HepG2 (cell line): ENCODE results near the gene CHMP2B. TPM values are rescaled to one million over a fixed set of nuclear protein-coding genes. Genes with fewer than 3 reads are reported as not detected.
A peak's percentile ranks its signal among the peaks of the same experiment; 100 is the strongest.

Experiments
- CBX1 ChIP-seq: IDR thresholded peaks from one replicate; pipeline ENCODE4 v1.6.1; 2016; ENCODE audit warnings: antibody characterized with exemption, low read depth
- CHD2 ChIP-seq: IDR thresholded peaks from 2 replicates; pipeline ENCODE4 v1.6.1; 2011; ENCODE audit warnings: low read depth, low read length, improper control_type of control experiment
- ELF3 ChIP-seq: IDR thresholded peaks from 2 replicates; pipeline ENCODE4 v1.6.1; 2016; ENCODE audit warnings: missing genetic modification reagents, missing compliant biosample characterization
- ETV5 ChIP-seq: IDR thresholded peaks from 2 replicates; pipeline ENCODE4 v1.6.1; 2018; ENCODE audit warnings: missing biosample characterization, missing genetic modification reagents, inconsistent platforms, borderline replicate concordance
- FIP1L1 ChIP-seq: fragments of 200-400 bp; formaldehyde crosslinking; IDR thresholded peaks from 2 replicates; pipeline ENCODE4 v1.6.1; 2018; ENCODE audit warnings: low read depth, mild to moderate bottlenecking, low read length, moderate library complexity, borderline replicate concordance; ENCODE audit not compliant: insufficient read depth
- FOSL1 ChIP-seq: sonication (generic); formaldehyde crosslinking; IDR thresholded peaks from 2 replicates; pipeline ENCODE4 v1.9.0; 2021; ENCODE audit warnings: missing genetic modification reagents, borderline replicate concordance
- HDAC1 ChIP-seq: sonication (generic); formaldehyde crosslinking; IDR thresholded peaks from 2 replicates; pipeline ENCODE4 v1.5.1; 2020; ENCODE audit warnings: mild to moderate bottlenecking, missing genetic modification reagents
- HDAC6 ChIP-seq: fragments of 200-600 bp; sonication (generic); IDR thresholded peaks from 2 replicates; pipeline ENCODE4 v1.7.0; 2017; ENCODE audit warnings: mild to moderate bottlenecking, antibody characterized with exemption, low read length, low read depth
- HNF4A ChIP-seq: sonication (generic); formaldehyde crosslinking; IDR thresholded peaks from 2 replicates; pipeline ENCODE4 v1.4.0; 2020; ENCODE audit warnings: missing genetic modification reagents
- JARID2 ChIP-seq: sonication (generic); formaldehyde crosslinking; IDR thresholded peaks from 2 replicates; pipeline ENCODE4 v1.8.1; 2023; ENCODE audit warnings: missing genetic modification reagents, inconsistent platforms; ENCODE audit not compliant: insufficient replicate concordance
- JDP2 ChIP-seq: sonication (generic); formaldehyde crosslinking; IDR thresholded peaks from 2 replicates; pipeline ENCODE4 v1.8.1; 2022; ENCODE audit warnings: missing genetic modification reagents, borderline replicate concordance
- KDM4B ChIP-seq: sonication (generic); formaldehyde crosslinking; IDR thresholded peaks from 2 replicates; pipeline ENCODE4 v1.4.0; 2020; ENCODE audit warnings: missing genetic modification reagents
- MNT ChIP-seq: fragments of 450-650 bp; IDR thresholded peaks from 2 replicates; pipeline ENCODE4 v1.6.1; 2016
- MTF1 ChIP-seq: sonication (generic); formaldehyde crosslinking; IDR thresholded peaks from 2 replicates; pipeline ENCODE4 v1.5.0; 2020; ENCODE audit warnings: missing genetic modification reagents
- POLR2A ChIP-seq, 2 experiments: IDR thresholded peaks; 2 replicates each; pipeline ENCODE4 v1.6.1; 2011; ENCODE audit warnings: low read depth in 2 of 2, low read length in 2 of 2, mild to moderate bottlenecking in 1 of 2, moderate library complexity in 1 of 2; ENCODE audit not compliant: insufficient read depth in 1 of 2
- PPARG ChIP-seq: conservative IDR thresholded peaks from 2 replicates; pipeline ENCODE4 v1.6.1; 2016; ENCODE audit warnings: missing biosample characterization, missing genetic modification reagents
- SCMH1 ChIP-seq: sonication (generic); formaldehyde crosslinking; IDR thresholded peaks from 2 replicates; pipeline ENCODE4 v1.9.0; 2021; ENCODE audit warnings: missing genetic modification reagents, mild to moderate bottlenecking, borderline replicate concordance
- TBX2 ChIP-seq: sonication (generic); formaldehyde crosslinking; IDR thresholded peaks from 2 replicates; pipeline ENCODE4 v1.5.0; 2020; ENCODE audit warnings: missing genetic modification reagents, mild to moderate bottlenecking, borderline replicate concordance
- XRCC5 ChIP-seq: fragments of 200-400 bp; formaldehyde crosslinking; optimal IDR thresholded peaks from 2 replicates; pipeline ENCODE3; 2017; ENCODE audit warnings: mild to moderate bottlenecking, low read length
- ZBTB7B ChIP-seq: sonication (generic); formaldehyde crosslinking; IDR thresholded peaks from 2 replicates; pipeline ENCODE4 v1.4.0; 2020; ENCODE audit warnings: missing genetic modification reagents
- ZMYM4 ChIP-seq: sonication (generic); formaldehyde crosslinking; IDR thresholded peaks from 2 replicates; pipeline ENCODE4 v1.8.1; 2023; ENCODE audit warnings: mild to moderate bottlenecking, missing genetic modification reagents
- ZNF562 ChIP-seq: sonication (generic); formaldehyde crosslinking; IDR thresholded peaks from 2 replicates; pipeline ENCODE4 v1.8.0; 2022; ENCODE audit warnings: missing genetic modification reagents, borderline replicate concordance
- ZNF598 ChIP-seq: sonication (generic); formaldehyde crosslinking; IDR thresholded peaks from 2 replicates; pipeline ENCODE4 v1.5.1; 2020; ENCODE audit warnings: mild to moderate bottlenecking, missing genetic modification reagents, borderline replicate concordance
- ZNF713 ChIP-seq: sonication (generic); formaldehyde crosslinking; IDR thresholded peaks from 2 replicates; pipeline ENCODE4 v1.4.0; 2020; ENCODE audit warnings: mild to moderate bottlenecking, missing genetic modification reagents
- ZNF772 ChIP-seq: sonication (generic); formaldehyde crosslinking; IDR thresholded peaks from 2 replicates; pipeline ENCODE4 v1.5.0; 2020; ENCODE audit warnings: mild to moderate bottlenecking, missing genetic modification reagents
- polyA plus RNA-seq, 8 experiments: library from polyadenylated mRNA; depleted of rRNA in 3 of 8; stranded (reverse) in 7 of 8; unstranded in 1 of 8; fragments of >200 nt; fragmentation: Illumina TruSeq in 4 of 8; extraction: Trizol in 4 of 8; gene quantifications; 2 replicates each; pipeline versions ENCODE4 v1.2.1 to v1.2.3, GENCODE V29; 2011 to 2016; ENCODE audit warnings: low read depth in 4 of 8, missing spikeins in 1 of 8, mixed read lengths in 1 of 8; ENCODE audit not compliant: insufficient read depth in 1 of 8
- total RNA-seq, 5 experiments: library from RNA; depleted of rRNA; stranded (reverse); fragments of >200 nt; fragmentation: Illumina TruSeq; extraction: Trizol; gene quantifications; 2 replicates each; pipeline ENCODE4 v1.2.3, GENCODE V29; 2016; ENCODE audit warnings: low read depth in 1 of 5
- TF ChIP-seq, protein P1 (sequence below): sonication (generic); formaldehyde crosslinking; conservative IDR thresholded peaks from 2 replicates; pipeline ENCODE4 v1.8.0; 2022; ENCODE audit warnings: mild to moderate bottlenecking, moderate library complexity, missing genetic modification reagents
- TF ChIP-seq, protein P2 (sequence below): sonication (generic); formaldehyde crosslinking; IDR thresholded peaks from 2 replicates; pipeline ENCODE4 v1.4.0; 2020; ENCODE audit warnings: missing genetic modification reagents, borderline replicate concordance

CHMP2B gene
- total and polyA plus RNA-seq, 2 of the 13 experiments (the other 11 are each of a cell fraction or from before 2014, with no cell fraction given): 6.9 to 33.5 TPM

DNA sequence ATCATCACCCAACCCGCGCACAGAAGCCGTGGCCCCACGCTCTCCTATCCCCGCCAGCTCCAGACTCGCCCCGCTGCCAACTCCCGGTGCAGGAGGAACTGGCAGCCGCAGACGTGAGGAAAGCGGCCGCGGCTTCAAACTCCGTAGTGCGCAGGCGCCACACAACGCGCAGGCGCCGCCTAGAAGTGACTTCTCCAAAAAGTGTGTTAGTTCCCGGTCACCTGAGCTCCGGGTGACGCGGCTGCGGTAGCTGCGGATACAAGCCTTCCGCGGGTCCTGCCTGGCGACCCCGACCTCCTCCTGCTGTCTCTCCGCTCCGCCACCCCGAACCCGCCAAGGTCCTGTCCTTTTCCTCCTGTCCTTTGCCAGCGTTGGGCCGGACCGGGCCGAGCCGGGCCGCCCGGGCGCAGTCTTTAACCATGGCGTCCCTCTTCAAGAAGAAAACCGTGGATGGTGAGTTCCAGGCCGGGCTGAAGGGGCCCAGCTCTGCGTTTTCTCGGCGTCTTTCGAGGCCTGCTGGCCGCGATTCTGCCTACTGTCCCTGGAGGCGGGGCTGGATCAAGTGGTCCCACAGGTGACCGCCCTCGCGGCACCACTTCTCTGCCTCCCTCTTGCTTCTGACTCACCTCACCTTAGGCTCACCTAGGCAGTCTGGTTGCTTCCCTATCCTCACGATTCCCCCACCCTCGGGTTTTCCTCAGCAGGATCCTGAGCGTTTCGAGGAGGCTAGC is at the start of gene CHMP2B (continued):
- TF ChIP-seq MNT (no peak), ZNF713 (CRISPR knock-in tag) (no peak), ZNF598 (no peak; the same call in 1 of the 2 replicates), FIP1L1 (no peak), CHD2 (0 out of 2 replicates have a peak, but pooled peaks have one; percentile 17), SCMH1 (no peak), ELF3 (CRISPR knock-in tag) (peak; percentile 65), CBX1 (no peak), MTF1 (CRISPR knock-in tag) (no peak), POLR2A (IDR thresholded peaks at IDR 0.05; ENCODE audit: insufficient read depth in 1 of 2, low read depth in 2 of 2, low read length in 2 of 2) (peak; percentile 76 to 85), PPARG (CRISPR knock-in tag) (peak; percentile 25; the same call in 1 of the 2 replicates), ZBTB7B (CRISPR knock-in tag) (no peak), HDAC1 (CRISPR knock-in tag) (peak; percentile 73), XRCC5 (peak; percentile 48), FOSL1 (CRISPR knock-in tag) (no peak), ETV5 (CRISPR knock-in tag) (no peak), KDM4B (CRISPR knock-in tag) (no peak), TBX2 (peak; percentile 52; the same call in 1 of the 2 replicates), JDP2 (CRISPR knock-in tag) (no peak), HNF4A (CRISPR knock-in tag) (no peak), HDAC6 (no peak), ZMYM4 (CRISPR knock-in tag) (peak; percentile 79; the same call in 1 of the 2 replicates), ZNF772 (CRISPR knock-in tag) (peak; percentile 42; the same call in 1 of the 2 replicates), ZNF562 (no peak), JARID2 (CRISPR knock-in tag) (peak; percentile 83)
- TF ChIP-seq, protein P1, sequence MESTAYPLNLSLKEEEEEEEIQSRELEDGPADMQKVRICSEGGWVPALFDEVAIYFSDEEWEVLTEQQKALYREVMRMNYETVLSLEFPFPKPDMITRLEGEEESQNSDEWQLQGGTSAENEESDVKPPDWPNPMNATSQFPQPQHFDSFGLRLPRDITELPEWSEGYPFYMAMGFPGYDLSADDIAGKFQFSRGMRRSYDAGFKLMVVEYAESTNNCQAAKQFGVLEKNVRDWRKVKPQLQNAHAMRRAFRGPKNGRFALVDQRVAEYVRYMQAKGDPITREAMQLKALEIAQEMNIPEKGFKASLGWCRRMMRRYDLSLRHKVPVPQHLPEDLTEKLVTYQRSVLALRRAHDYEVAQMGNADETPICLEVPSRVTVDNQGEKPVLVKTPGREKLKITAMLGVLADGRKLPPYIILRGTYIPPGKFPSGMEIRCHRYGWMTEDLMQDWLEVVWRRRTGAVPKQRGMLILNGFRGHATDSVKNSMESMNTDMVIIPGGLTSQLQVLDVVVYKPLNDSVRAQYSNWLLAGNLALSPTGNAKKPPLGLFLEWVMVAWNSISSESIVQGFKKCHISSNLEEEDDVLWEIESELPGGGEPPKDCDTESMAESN (CRISPR knock-in tag): peak; percentile 60; the same call in 1 of the 2 replicates
- TF ChIP-seq, protein P2, sequence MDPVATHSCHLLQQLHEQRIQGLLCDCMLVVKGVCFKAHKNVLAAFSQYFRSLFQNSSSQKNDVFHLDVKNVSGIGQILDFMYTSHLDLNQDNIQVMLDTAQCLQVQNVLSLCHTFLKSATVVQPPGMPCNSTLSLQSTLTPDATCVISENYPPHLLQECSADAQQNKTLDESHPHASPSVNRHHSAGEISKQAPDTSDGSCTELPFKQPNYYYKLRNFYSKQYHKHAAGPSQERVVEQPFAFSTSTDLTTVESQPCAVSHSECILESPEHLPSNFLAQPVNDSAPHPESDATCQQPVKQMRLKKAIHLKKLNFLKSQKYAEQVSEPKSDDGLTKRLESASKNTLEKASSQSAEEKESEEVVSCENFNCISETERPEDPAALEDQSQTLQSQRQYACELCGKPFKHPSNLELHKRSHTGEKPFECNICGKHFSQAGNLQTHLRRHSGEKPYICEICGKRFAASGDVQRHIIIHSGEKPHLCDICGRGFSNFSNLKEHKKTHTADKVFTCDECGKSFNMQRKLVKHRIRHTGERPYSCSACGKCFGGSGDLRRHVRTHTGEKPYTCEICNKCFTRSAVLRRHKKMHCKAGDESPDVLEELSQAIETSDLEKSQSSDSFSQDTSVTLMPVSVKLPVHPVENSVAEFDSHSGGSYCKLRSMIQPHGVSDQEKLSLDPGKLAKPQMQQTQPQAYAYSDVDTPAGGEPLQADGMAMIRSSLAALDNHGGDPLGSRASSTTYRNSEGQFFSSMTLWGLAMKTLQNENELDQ: no peak
